HepG2 (cell line): ENCODE data around the gene SCAMP3. TPM values are rescaled to one million over a fixed set of nuclear protein-coding genes. Genes with fewer than 3 reads are reported as not detected.

Experiments
- ARNTL ChIP-seq: sonication (generic); formaldehyde crosslinking; IDR thresholded peaks from 2 replicates; pipeline ENCODE4 v1.4.0; 2020; ENCODE audit warnings: mild to moderate bottlenecking, missing genetic modification reagents
- ATF2 ChIP-seq: sonication (generic); formaldehyde crosslinking; IDR thresholded peaks from 2 replicates; pipeline ENCODE4 v1.4.0; 2020; ENCODE audit warnings: missing genetic modification reagents
- DNMT3B ChIP-seq: conservative IDR thresholded peaks from 2 replicates; pipeline ENCODE4 v1.6.1; 2016; ENCODE audit warnings: missing biosample characterization, control low read depth
- ELF1 ChIP-seq: sonication (generic); formaldehyde crosslinking; IDR thresholded peaks from 2 replicates; pipeline ENCODE4 v1.4.0; 2020; ENCODE audit warnings: missing genetic modification reagents
- HCFC1 ChIP-seq: fragments of 150-350 bp; IDR thresholded peaks from 2 replicates; pipeline ENCODE4 v1.6.1; 2014; ENCODE audit warnings: low read depth, low read length
- HOXA9 ChIP-seq: sonication (generic); formaldehyde crosslinking; IDR thresholded peaks from 2 replicates; pipeline ENCODE4 v1.8.1; 2022; ENCODE audit warnings: missing genetic modification reagents, mild to moderate bottlenecking, moderate library complexity, borderline replicate concordance
- KDM2A ChIP-seq: sonication (generic); formaldehyde crosslinking; IDR thresholded peaks from 2 replicates; pipeline ENCODE4 v1.4.0; 2020; ENCODE audit warnings: low read depth, missing genetic modification reagents, borderline replicate concordance
- KDM6A ChIP-seq: IDR thresholded peaks from 2 replicates; pipeline ENCODE4 v1.6.1; 2016; ENCODE audit warnings: low read depth
- NCOA5 ChIP-seq: sonication (generic); formaldehyde crosslinking; IDR thresholded peaks from 2 replicates; pipeline ENCODE4 v1.4.0; 2020; ENCODE audit warnings: missing genetic modification reagents
- PHF20 ChIP-seq: sonication (generic); formaldehyde crosslinking; IDR thresholded peaks from 2 replicates; pipeline ENCODE4 v1.5.0; 2020; ENCODE audit warnings: mild to moderate bottlenecking, missing genetic modification reagents
- PHF21A ChIP-seq: sonication (generic); formaldehyde crosslinking; IDR thresholded peaks from 2 replicates; pipeline ENCODE4 v1.5.0; 2020; ENCODE audit warnings: mild to moderate bottlenecking, missing genetic modification reagents
- PRDM4 ChIP-seq: sonication (generic); formaldehyde crosslinking; IDR thresholded peaks from 2 replicates; pipeline ENCODE4 v1.9.0; 2021; ENCODE audit warnings: missing genetic modification reagents, borderline replicate concordance
- SRSF4 ChIP-seq: fragments of 200-400 bp; formaldehyde crosslinking; IDR thresholded peaks from one replicate; pipeline ENCODE4 v1.6.1; 2018; ENCODE audit warnings: mild to moderate bottlenecking, low read depth, low read length, moderate library complexity; ENCODE audit not compliant: poor library complexity, severe bottlenecking
- TSC22D2 ChIP-seq: sonication (generic); formaldehyde crosslinking; IDR thresholded peaks from 2 replicates; pipeline ENCODE4 v1.5.1; 2020; ENCODE audit warnings: missing genetic modification reagents, mild to moderate bottlenecking, borderline replicate concordance
- ZC3H4 ChIP-seq: sonication (generic); formaldehyde crosslinking; IDR thresholded peaks from 2 replicates; pipeline ENCODE4 v1.4.0; 2020; ENCODE audit warnings: missing genetic modification reagents, borderline replicate concordance
- ZMYM2 ChIP-seq: sonication (generic); formaldehyde crosslinking; IDR thresholded peaks from 2 replicates; pipeline ENCODE4 v1.8.0; 2022; ENCODE audit warnings: mild to moderate bottlenecking, missing genetic modification reagents
- ZNF101 ChIP-seq: sonication (generic); formaldehyde crosslinking; IDR thresholded peaks from 2 replicates; pipeline ENCODE4 v1.4.0; 2020; ENCODE audit warnings: mild to moderate bottlenecking, low read depth, missing genetic modification reagents, borderline replicate concordance
- ZNF33A ChIP-seq: sonication (generic); formaldehyde crosslinking; IDR thresholded peaks from 2 replicates; pipeline ENCODE4 v1.5.1; 2020; ENCODE audit warnings: missing genetic modification reagents, mild to moderate bottlenecking, moderate library complexity, borderline replicate concordance
- ZNF414 ChIP-seq: sonication (generic); formaldehyde crosslinking; IDR thresholded peaks from 2 replicates; pipeline ENCODE4 v1.5.0; 2020; ENCODE audit warnings: missing genetic modification reagents
- ZNF616 ChIP-seq: sonication (generic); formaldehyde crosslinking; IDR thresholded peaks from 2 replicates; pipeline ENCODE4 v1.5.0; 2020; ENCODE audit warnings: low read depth, mild to moderate bottlenecking, missing genetic modification reagents
- ZNF770 ChIP-seq: sonication (generic); formaldehyde crosslinking; IDR thresholded peaks from 2 replicates; pipeline ENCODE4 v1.5.0; 2020; ENCODE audit warnings: mild to moderate bottlenecking, missing genetic modification reagents
- ZNF792 ChIP-seq: IDR thresholded peaks from 2 replicates; pipeline ENCODE4 v1.6.1; 2016
- ZNF83 ChIP-seq: sonication (generic); formaldehyde crosslinking; IDR thresholded peaks from 2 replicates; pipeline ENCODE4 v1.4.0; 2020; ENCODE audit warnings: missing genetic modification reagents, mild to moderate bottlenecking, borderline replicate concordance
- polyA plus RNA-seq, 8 experiments: library from polyadenylated mRNA; depleted of rRNA in 3 of 8; stranded (reverse) in 7 of 8; unstranded in 1 of 8; fragments of >200 nt; fragmentation: Illumina TruSeq in 4 of 8; extraction: Trizol in 4 of 8; gene quantifications; 2 replicates each; pipeline versions ENCODE4 v1.2.1 to v1.2.3, GENCODE V29; 2011 to 2016; ENCODE audit warnings: low read depth in 4 of 8, missing spikeins in 1 of 8, mixed read lengths in 1 of 8; ENCODE audit not compliant: insufficient read depth in 1 of 8
- total RNA-seq, 5 experiments: library from RNA; depleted of rRNA; stranded (reverse); fragments of >200 nt; fragmentation: Illumina TruSeq; extraction: Trizol; gene quantifications; 2 replicates each; pipeline ENCODE4 v1.2.3, GENCODE V29; 2016; ENCODE audit warnings: low read depth in 1 of 5

SCAMP3 gene
- total and polyA plus RNA-seq, 2 of the 13 experiments (the other 11 are each of a cell fraction or from before 2014, with no cell fraction given) = 46.8 to 83.3 TPM

- no peak for TF ChIP-seq ZMYM2 (CRISPR knock-in tag)
- peak; percentile 61; the same call in 1 of the 2 replicates for TF ChIP-seq ATF2
- TF ChIP-seq ZNF33A = peak; percentile 75; the same call in 1 of the 2 replicates
- peak; percentile 84; the same call in 1 of the 2 replicates for TF ChIP-seq ZNF414 (CRISPR knock-in tag)
- TF ChIP-seq ZNF101 (CRISPR knock-in tag) = no peak
- peak; percentile 85; the same call in 1 of the 2 replicates for TF ChIP-seq TSC22D2 (CRISPR knock-in tag)
- peak; percentile 21; the same call in 1 of the 2 replicates for TF ChIP-seq ZC3H4
- no peak for TF ChIP-seq ZNF83 (CRISPR knock-in tag)
- TF ChIP-seq PHF21A (CRISPR knock-in tag) = peak; percentile 70; the same call in 1 of the 2 replicates
- no peak for TF ChIP-seq KDM6A (CRISPR knock-in tag)
- TF ChIP-seq ELF1 (CRISPR knock-in tag) = peak; percentile 95
- TF ChIP-seq PHF20 (CRISPR knock-in tag) = peak; percentile 82
- TF ChIP-seq HOXA9 = no peak
- no peak for TF ChIP-seq NCOA5 (CRISPR knock-in tag)
- no peak for TF ChIP-seq DNMT3B (CRISPR knock-in tag)
- no peak for TF ChIP-seq ZNF770 (CRISPR knock-in tag)
- peak; percentile 93 for TF ChIP-seq HCFC1
- peak; percentile 87 for TF ChIP-seq ARNTL (CRISPR knock-in tag)
- peak; percentile 60; the same call in 1 of the 2 replicates for TF ChIP-seq ZNF792 (CRISPR knock-in tag)
- TF ChIP-seq SRSF4 = no peak
- peak; percentile 65; the same call in 1 of the 2 replicates for TF ChIP-seq ZNF616 (CRISPR knock-in tag)
- TF ChIP-seq KDM2A (CRISPR knock-in tag) = peak; percentile 100
- peak; percentile 44; the same call in 1 of the 2 replicates for TF ChIP-seq PRDM4 (CRISPR knock-in tag)
These were observed at the start of gene SCAMP3 (continued) for GRCh38 chr1:155261852-155262673.
